SIG-M5 (cell line): ENCODE results near the gene PABPC1L2B.
"Not testable (repeated sequence)": the region's sequence is repeated elsewhere in the genome, so short reads cannot be mapped to it uniquely, and the experiment has no call there.

Source experiments
- DNase-seq: peaks from one replicate; lab custom pipeline; 2025; lab: John Stamatoyannopoulos, UW

PABPC1L2B gene

DNA sequence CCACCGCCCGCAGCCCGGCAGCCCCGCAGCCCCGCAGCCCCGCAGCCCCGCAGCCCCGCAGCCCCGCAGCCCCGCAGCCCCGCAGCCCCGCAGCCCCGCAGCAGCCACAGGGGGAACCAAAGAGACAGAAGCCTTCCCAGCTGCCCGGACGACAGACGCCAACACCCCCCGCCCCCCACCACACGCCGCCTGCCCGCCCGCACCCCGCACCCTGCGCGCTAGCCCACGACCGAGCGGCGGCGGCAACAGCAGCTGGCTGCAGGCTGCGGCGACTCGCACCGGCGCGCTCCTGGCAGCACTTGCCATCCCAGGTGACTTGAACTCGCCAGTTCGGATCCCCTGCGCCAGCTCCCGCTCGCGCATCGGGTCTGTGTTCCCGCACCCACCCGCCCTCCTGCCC lies at the start of gene PABPC1L2B:
TSS of gene PABPC1L2B (plus strand) at position 207 of the 400 bp plus-strand sequence. CDS start 704 bp downstream, outside the sequence.
- DNase-seq, result not testable (repeated sequence)

DNA sequence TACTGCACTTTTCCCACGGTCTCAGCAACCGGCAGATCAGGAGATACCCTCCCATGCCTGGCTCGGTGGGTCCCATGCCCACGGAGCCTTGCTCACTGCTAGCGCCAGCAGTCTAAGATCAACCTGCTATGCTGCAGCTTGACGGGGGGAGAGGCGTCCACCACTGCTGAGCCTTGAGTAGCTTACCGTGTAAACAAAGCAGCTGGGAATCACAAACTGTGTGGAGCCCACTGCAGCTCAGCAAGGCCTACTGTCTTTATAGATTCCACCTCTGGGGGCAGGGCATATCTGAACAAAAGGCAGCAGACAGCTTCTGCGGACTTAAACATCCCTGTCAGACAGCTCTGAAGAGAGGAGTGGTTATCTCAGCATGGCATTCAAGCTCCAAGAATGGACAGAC lies 42.8 kb upstream of the PABPC1L2B start:
- not testable (repeated sequence) for DNase-seq

DNA sequence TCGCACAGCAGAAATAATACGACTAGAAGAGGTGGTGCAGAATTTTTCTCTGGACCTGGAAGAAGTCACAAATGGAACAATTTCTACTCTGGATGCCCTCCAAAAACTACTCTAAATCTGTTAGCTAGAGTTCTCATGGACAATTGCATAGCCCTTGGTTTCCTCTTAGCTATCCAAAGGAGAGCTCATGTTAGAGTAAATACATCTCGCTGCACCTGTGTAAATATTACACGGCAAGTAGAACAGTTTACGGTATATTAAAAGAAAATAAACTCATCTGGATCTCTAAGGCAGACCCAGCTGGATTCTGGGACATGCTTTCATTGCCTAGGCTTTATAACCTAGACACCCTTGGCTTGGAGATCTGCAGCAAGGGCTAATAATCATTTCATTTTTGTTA lies 30.9 kb upstream of the PABPC1L2B start:
- not testable (repeated sequence) for DNase-seq

GRCh38 chrX:72974885-72975284 lies 27.9 kb upstream of the PABPC1L2B start:
- DNase-seq, result not testable (repeated sequence)

GRCh38 chrX:72980894-72981469 lies 21.8 kb upstream of the PABPC1L2B start:
- not testable (repeated sequence) for DNase-seq

DNA sequence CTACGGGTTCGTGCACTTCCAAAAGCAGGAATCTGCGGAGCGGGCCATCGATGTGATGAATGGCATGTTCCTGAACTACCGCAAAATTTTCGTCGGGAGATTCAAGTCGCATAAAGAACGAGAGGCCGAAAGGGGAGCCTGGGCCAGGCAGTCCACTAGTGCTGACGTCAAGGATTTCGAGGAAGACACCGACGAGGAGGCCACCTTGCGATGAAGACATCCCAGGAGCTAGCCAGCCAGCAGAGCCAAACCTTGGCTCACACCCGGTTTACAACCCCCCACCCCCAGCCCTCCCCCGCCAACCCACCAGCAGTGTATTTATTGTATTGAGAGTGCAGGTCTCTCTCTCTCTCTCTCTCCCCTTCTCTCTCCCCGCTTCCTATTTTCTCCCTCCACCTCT lies 1.3 kb downstream of the PABPC1L2B start:
- DNase-seq, result not testable (repeated sequence)

GRCh38 chrX:73021361-73022092 lies 18.8 kb downstream of the PABPC1L2B start:
- no peak for DNase-seq

- not testable (repeated sequence) for DNase-seq
Observed at GRCh38 chrX:73022093-73022445, 19.3 kb downstream of the PABPC1L2B start.

DNA sequence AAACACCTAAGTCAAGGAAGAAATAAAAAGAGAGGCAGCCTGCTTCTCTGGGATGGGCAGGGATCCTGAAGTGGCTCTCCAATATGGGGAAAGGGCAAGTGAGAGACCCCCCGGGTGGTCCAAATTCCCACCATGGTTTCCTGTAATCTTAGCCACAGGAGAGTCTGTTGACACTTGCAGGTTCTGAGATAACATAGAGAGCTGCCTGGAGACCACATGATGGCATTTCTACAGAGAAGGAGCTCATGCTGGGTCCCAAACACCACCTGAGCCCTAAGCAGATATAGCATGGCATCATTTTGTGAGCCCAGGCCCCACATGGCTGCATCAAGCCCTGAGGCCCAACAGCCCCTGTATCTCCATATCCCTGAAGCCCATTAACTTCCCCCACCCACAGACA lies 26.1 kb downstream of the PABPC1L2B start:
- no peak for DNase-seq
